IMR-90 (cell line): ENCODE results near the gene OSBPL6. TPM values are rescaled to one million over a fixed set of nuclear protein-coding genes. Genes with fewer than 3 reads are reported as not detected.

ENCODE experiments used
- ATAC-seq: fragments of 200-7000 bp; cut with Tn5 transposase; 2 replicates; pipeline ENCODE4 v1.9.1; 2020; ENCODE audit warnings: low read depth, mild to moderate bottlenecking, moderate library complexity
- BruUV-seq: library from RNA; stranded (reverse); fragments of 400-500 nt; replicated peaks from 2 replicates; lab custom pipeline; 2021; lab: Mats Ljungman, UMichigan
- CTCF ChIA-PET: fragments of 300-600 bp; formaldehyde crosslinking; extraction: SDS; loops from one replicate; lab custom pipeline; 2021; ENCODE audit warnings: antibody characterized with exemption; lab: Yijun Ruan, JAX
- POLR2A ChIA-PET: fragments of 300-600 bp; sonication (Branson Sonifier 250); formaldehyde crosslinking; loops from one replicate; lab custom pipeline; 2022; ENCODE audit warnings: antibody characterized with exemption; ENCODE audit not compliant: unreplicated experiment; lab: Charles Lee
- DNase-seq: peaks from one replicate; pipeline ENCODE4 v3.0.0; 2013
- H2AFZ ChIP-seq: replicated peaks from 2 replicates; pipeline ENCODE3; 2013; ENCODE audit warnings: low read length, mild to moderate bottlenecking; ENCODE audit not compliant: poor library complexity
- H2AK5ac ChIP-seq: 2 replicates; pipeline ENCODE4 v1.6.1; 2013; ENCODE audit warnings: low read depth, low read length, inconsistent platforms
- H2AK9ac ChIP-seq: replicated peaks from 2 replicates; pipeline ENCODE3; 2013; ENCODE audit warnings: mild to moderate bottlenecking, low read depth, low read length, moderate library complexity; ENCODE audit not compliant: poor library complexity
- H2BK120ac ChIP-seq: 2 replicates; pipeline ENCODE4 v1.6.1; 2013; ENCODE audit warnings: low read depth, low read length, inconsistent platforms
- H2BK15ac ChIP-seq: 3 replicates; pipeline ENCODE4 v1.6.1; 2013; ENCODE audit warnings: low read depth, low read length, inconsistent platforms
- H2BK20ac ChIP-seq: 2 replicates; pipeline ENCODE4 v1.6.1; 2013; ENCODE audit warnings: low read depth, mild to moderate bottlenecking, inconsistent platforms, low read length, moderate library complexity
- H2BK5ac ChIP-seq: 2 replicates; pipeline ENCODE4 v1.6.1; 2013; ENCODE audit warnings: mild to moderate bottlenecking, low read depth, low read length, inconsistent platforms; ENCODE audit not compliant: poor library complexity, severe bottlenecking
- H3K14ac ChIP-seq: replicated peaks from 2 replicates; pipeline ENCODE4 v1.6.1; 2013; ENCODE audit warnings: low read depth, low read length, inconsistent platforms
- H3K18ac ChIP-seq: 2 replicates; pipeline ENCODE4 v1.6.1; 2013; ENCODE audit warnings: low read depth, low read length, control low read depth
- H3K23ac ChIP-seq: 2 replicates; pipeline ENCODE4 v1.6.1; 2013; ENCODE audit warnings: low read depth, low read length, inconsistent platforms
- H3K27ac ChIP-seq: 2 replicates; pipeline ENCODE4 v1.5.1; 2013; ENCODE audit warnings: mild to moderate bottlenecking, control low read depth, low read length; ENCODE audit not compliant: insufficient read depth
- H3K27me3 ChIP-seq: 2 replicates; pipeline ENCODE4 v1.6.1; 2013; ENCODE audit warnings: low read length; ENCODE audit not compliant: control insufficient read depth, insufficient read depth
- H3K36me3 ChIP-seq: 2 replicates; pipeline ENCODE4 v1.6.1; 2013; ENCODE audit warnings: low read length, mixed read lengths; ENCODE audit not compliant: control insufficient read depth, insufficient read depth
- H3K4ac ChIP-seq: 2 replicates; pipeline ENCODE4 v1.6.1; 2013; ENCODE audit warnings: low read depth, low read length, inconsistent platforms
- H3K4me1 ChIP-seq: 2 replicates; pipeline ENCODE4 v1.6.1; 2013; ENCODE audit warnings: low read length, mixed read lengths; ENCODE audit not compliant: control insufficient read depth, insufficient read depth
- H3K4me2 ChIP-seq: 2 replicates; pipeline ENCODE4 v1.6.1; 2013; ENCODE audit warnings: low read depth, mild to moderate bottlenecking, control low read depth, low read length, moderate library complexity
- H3K4me3 ChIP-seq: 2 replicates; pipeline ENCODE4 v1.5.1; 2013; ENCODE audit warnings: low read depth, mild to moderate bottlenecking, control low read depth, low read length, moderate library complexity; ENCODE audit not compliant: insufficient read depth
- H3K56ac ChIP-seq: 2 replicates; pipeline ENCODE4 v1.6.1; 2013; ENCODE audit warnings: low read length, inconsistent platforms; ENCODE audit not compliant: insufficient read depth; ENCODE audit errors: extremely low read depth
- H3K79me1 ChIP-seq, 2 experiments: 2 replicates each; pipeline ENCODE4 v1.6.1; 2013; ENCODE audit warnings: low read length in 2 of 2, inconsistent platforms in 1 of 2, low read depth in 1 of 2
- H3K9ac ChIP-seq: 2 replicates; pipeline ENCODE4 v1.6.1; 2013; ENCODE audit warnings: low read depth, low read length, control low read depth
- H3K9me1 ChIP-seq: 2 replicates; pipeline ENCODE4 v1.6.1; 2013; ENCODE audit warnings: low read length, inconsistent platforms; ENCODE audit not compliant: insufficient read depth
- H3K9me3 ChIP-seq: 2 replicates; pipeline ENCODE4 v1.6.1; 2013; ENCODE audit warnings: low read length; ENCODE audit not compliant: control insufficient read depth, insufficient read depth
- H4K20me1 ChIP-seq: 2 replicates; pipeline ENCODE4 v1.6.1; 2013; ENCODE audit warnings: low read length, inconsistent platforms; ENCODE audit not compliant: insufficient read depth
- H4K5ac ChIP-seq: 2 replicates; pipeline ENCODE4 v1.6.1; 2013; ENCODE audit warnings: mild to moderate bottlenecking, low read depth, low read length, control low read depth
- H4K8ac ChIP-seq, 2 experiments: 2 replicates each; pipeline ENCODE4 v1.6.1; 2013; ENCODE audit warnings: low read depth in 2 of 2, low read length in 2 of 2, control low read depth in 1 of 2, inconsistent platforms in 1 of 2
- H4K91ac ChIP-seq: 2 replicates; pipeline ENCODE4 v1.6.1; 2013; ENCODE audit warnings: low read depth, low read length, inconsistent platforms; ENCODE audit not compliant: insufficient read depth
- BHLHE40 ChIP-seq: fragments of 150-350 bp; IDR thresholded peaks from 2 replicates; pipeline ENCODE4 v1.6.1; 2016; ENCODE audit warnings: mild to moderate bottlenecking, low read depth, low read length
- CEBPB ChIP-seq: IDR thresholded peaks from 2 replicates; pipeline ENCODE4 v1.6.1; 2012; ENCODE audit warnings: low read depth, low read length, improper control_type of control experiment
- MAZ ChIP-seq: IDR thresholded peaks from 2 replicates; pipeline ENCODE4 v1.6.1; 2012; ENCODE audit warnings: low read depth, mild to moderate bottlenecking, low read length, improper control_type of control experiment, moderate library complexity, borderline replicate concordance
- POLR2A ChIP-seq: IDR thresholded peaks from 2 replicates; pipeline ENCODE4 v1.6.1; 2012; ENCODE audit warnings: mild to moderate bottlenecking, low read depth, low read length
- RFX5 ChIP-seq: IDR thresholded peaks from 2 replicates; pipeline ENCODE4 v1.8.0; 2012; ENCODE audit warnings: low read depth, mild to moderate bottlenecking, low read length, moderate library complexity
- WGBS, 2 experiments: methylation state at CpG; one replicate each; pipeline versions ENCODE4 v1.1.5 to v1.1.7; 2013; ENCODE audit warnings: missing lambda C conversion rate in 2 of 2; ENCODE audit not compliant: insufficient read length in 1 of 2; ENCODE audit errors: extremely low coverage in 2 of 2; 5-methylcytosine and 5-hydroxymethylcytosine counted together
- dilution Hi-C: fragments of 300-500 bp; cut with HindIII; formaldehyde crosslinking; loops from one replicate; pipeline ENCODE4 v1.14.3; 2018; ENCODE audit warnings: low sequenced_read_pairs; ENCODE audit not compliant: unreplicated experiment
- in situ Hi-C: fragments of 300-500 bp; cut with MboI; formaldehyde crosslinking; loops from 3 replicates; pipeline ENCODE4 v1.14.3; 2019; ENCODE audit warnings: low sequenced_read_pairs, inconsistent platforms, mixed read lengths
- intact Hi-C: fragments of 100-400 bp; cut with micrococcal nuclease; formaldehyde crosslinking; loops from 2 replicates; pipeline ENCODE4 v1.10.0; 2022
- polyA plus RNA-seq, 3 experiments: library from polyadenylated mRNA; depleted of rRNA; stranded (reverse); fragments of >200 nt; gene quantifications; 2 replicates each; pipeline ENCODE4 v1.2.3, GENCODE V29; 2012; ENCODE audit warnings: low replicate concordance in 1 of 3
- total RNA-seq: library from RNA; depleted of rRNA; stranded (reverse); fragments of >200 nt; gene quantifications from 2 replicates; pipeline ENCODE4 v1.2.3, GENCODE V29; 2012
- TF ChIP-seq, protein P1 (sequence below): fragments of 150-350 bp; IDR thresholded peaks from 2 replicates; pipeline ENCODE4 v1.6.1; 2017; ENCODE audit warnings: mild to moderate bottlenecking, antibody characterized with exemption, low read length, low read depth

Gene OSBPL6
- total and polyA plus RNA-seq, 2 of the 4 experiments (the other 2 are of a cell fraction) = 3.2 to 3.7 TPM

GRCh38 chr2:178275600-178275999 lies 81.3 kb downstream of the OSBPL6 start:
- H3K4me3 ChIP-seq = no peak overlapping the region
- no peaks in the 10 kb centered on the region for H4K20me1 ChIP-seq
- no peak overlapping the region for H2AK5ac ChIP-seq
- no peak overlapping the region for H2BK5ac ChIP-seq
- H3K27me3 ChIP-seq = no peaks in the 10 kb centered on the region
- H4K8ac ChIP-seq = no peak overlapping the region
- no peak overlapping the region for H4K5ac ChIP-seq
- H3K4me2 ChIP-seq = no peak overlapping the region
- no peak overlapping the region for H3K14ac ChIP-seq
- BruUV-seq = no TSS peak
- ATAC-seq = no peak
- DNase-seq = no peak
- no peak overlapping the region for H2BK20ac ChIP-seq
- H3K9me1 ChIP-seq = peaks cover 9% of the 10 kb centered on the region
- no peaks in the 10 kb centered on the region for H3K36me3 ChIP-seq
- H3K23ac ChIP-seq = no peak overlapping the region
- H3K56ac ChIP-seq = no peak overlapping the region
- no peaks in the 10 kb centered on the region for H3K9me3 ChIP-seq
- ChIA-PET CTCF (interaction anchor here (0.6 kb wide), 1 partner anchor 47 kb away, joined by 3 read pairs; no protein-coding TSS in a partner anchor), POLR2A (no interaction called here)
- intact Hi-C loops = no loop called here
- no CpG with 5 or more reads among the region's 5 CpGs for WGBS, 2 experiments
- H3K18ac ChIP-seq = no peak overlapping the region
- H3K79me1 ChIP-seq = 0 out of 4 replicates have a peak, but pooled peaks cover 0 to 2% of the 10 kb centered on the region in 2 experiments
- no peak overlapping the region for H3K4ac ChIP-seq
- TF ChIP-seq MAZ (no peak), CEBPB (no peak), BHLHE40 (no peak), RFX5 (no peak), POLR2A (no peak)
- TF ChIP-seq, protein P1, sequence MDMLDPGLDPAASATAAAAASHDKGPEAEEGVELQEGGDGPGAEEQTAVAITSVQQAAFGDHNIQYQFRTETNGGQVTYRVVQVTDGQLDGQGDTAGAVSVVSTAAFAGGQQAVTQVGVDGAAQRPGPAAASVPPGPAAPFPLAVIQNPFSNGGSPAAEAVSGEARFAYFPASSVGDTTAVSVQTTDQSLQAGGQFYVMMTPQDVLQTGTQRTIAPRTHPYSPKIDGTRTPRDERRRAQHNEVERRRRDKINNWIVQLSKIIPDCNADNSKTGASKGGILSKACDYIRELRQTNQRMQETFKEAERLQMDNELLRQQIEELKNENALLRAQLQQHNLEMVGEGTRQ = no peak
- H2BK15ac ChIP-seq = no peak overlapping the region
- dilution Hi-C loops = no loop called here
- no peak overlapping the region for H2AK9ac ChIP-seq
- H2AFZ ChIP-seq = no peak overlapping the region
- no peaks in the 10 kb centered on the region for H3K4me1 ChIP-seq
- H2BK120ac ChIP-seq = no peak overlapping the region
- no peak overlapping the region for H4K91ac ChIP-seq
- H3K27ac ChIP-seq = no peak overlapping the region
- in situ Hi-C loops = no loop called here
- no peak overlapping the region for H3K9ac ChIP-seq
